ENCODE data around the gene CT45A6.
"Not testable (repeated sequence)": the region's sequence is repeated elsewhere in the genome, so short reads cannot be mapped to it uniquely, and the experiment has no call there.

CT45A6 gene, protein sequence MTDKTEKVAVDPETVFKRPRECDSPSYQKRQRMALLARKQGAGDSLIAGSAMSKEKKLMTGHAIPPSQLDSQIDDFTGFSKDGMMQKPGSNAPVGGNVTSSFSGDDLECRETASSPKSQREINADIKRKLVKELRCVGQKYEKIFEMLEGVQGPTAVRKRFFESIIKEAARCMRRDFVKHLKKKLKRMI

GRCh38 chrX:135802687-135803086 is at the start of gene CT45A6:
Gene CT45A6 (minus strand): TSS chrX:135802787. CDS start chrX:135798993, 3,794 bp downstream.
- not testable (repeated sequence) for DNase-seq

DNA sequence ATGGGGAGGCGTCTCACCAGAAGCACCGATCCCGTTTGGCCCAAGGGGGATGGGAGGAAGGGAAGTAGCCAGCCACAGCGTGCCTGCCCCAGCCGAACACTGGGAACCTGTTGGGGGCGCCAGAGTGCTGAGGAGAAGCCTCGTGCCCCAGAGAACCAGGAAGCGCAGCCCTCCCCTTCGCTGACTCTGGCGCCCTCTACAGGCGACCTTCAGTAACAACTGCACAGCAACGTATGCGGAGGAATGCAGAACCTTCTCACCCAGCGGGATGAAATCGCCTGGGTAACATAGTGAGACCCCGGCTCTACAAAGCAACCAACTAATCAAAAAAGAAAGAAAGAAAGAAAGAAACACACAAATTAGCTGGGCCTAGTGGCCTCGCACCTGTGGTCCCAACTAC is 34.6 kb upstream of the CT45A6 start, which contains the start of gene CT45A7:
CT45A7 (minus strand) TSS at position 101 of the 400 bp plus-strand sequence. CDS start 3,747 bp downstream, outside the sequence.
- not testable (repeated sequence) for DNase-seq

DNA sequence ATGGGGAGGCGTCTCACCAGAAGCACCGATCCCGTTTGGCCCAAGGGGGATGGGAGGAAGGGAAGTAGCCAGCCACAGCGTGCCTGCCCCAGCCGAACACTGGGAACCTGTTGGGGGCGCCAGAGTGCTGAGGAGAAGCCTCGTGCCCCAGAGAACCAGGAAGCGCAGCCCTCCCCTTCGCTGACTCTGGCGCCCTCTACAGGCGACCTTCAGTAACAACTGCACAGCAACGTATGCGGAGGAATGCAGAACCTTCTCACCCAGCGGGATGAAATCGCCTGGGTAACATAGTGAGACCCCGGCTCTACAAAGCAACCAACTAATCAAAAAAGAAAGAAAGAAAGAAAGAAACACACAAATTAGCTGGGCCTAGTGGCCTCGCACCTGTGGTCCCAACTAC is 17.3 kb upstream of the CT45A6 start, which contains the start of gene CT45A2:
CT45A2 (minus strand) TSS at position 101 of the 400 bp plus-strand sequence. CDS start 3,747 bp downstream, outside the sequence.
- DNase-seq, result not testable (repeated sequence)

DNA sequence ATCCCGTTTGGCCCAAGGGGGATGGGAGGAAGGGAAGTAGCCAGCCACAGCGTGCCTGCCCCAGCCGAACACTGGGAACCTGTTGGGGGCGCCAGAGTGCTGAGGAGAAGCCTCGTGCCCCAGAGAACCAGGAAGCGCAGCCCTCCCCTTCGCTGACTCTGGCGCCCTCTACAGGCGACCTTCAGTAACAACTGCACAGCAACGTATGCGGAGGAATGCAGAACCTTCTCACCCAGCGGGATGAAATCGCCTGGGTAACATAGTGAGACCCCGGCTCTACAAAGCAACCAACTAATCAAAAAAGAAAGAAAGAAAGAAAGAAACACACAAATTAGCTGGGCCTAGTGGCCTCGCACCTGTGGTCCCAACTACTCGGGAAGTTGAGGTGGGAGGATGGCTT is 17.2 kb downstream of the CT45A6 start, which contains the start of gene CT45A5:
CT45A5 (minus strand) TSS at position 101 of the 400 bp plus-strand sequence. CDS start 3,774 bp downstream, outside the sequence.
- not testable (repeated sequence) for DNase-seq

DNA sequence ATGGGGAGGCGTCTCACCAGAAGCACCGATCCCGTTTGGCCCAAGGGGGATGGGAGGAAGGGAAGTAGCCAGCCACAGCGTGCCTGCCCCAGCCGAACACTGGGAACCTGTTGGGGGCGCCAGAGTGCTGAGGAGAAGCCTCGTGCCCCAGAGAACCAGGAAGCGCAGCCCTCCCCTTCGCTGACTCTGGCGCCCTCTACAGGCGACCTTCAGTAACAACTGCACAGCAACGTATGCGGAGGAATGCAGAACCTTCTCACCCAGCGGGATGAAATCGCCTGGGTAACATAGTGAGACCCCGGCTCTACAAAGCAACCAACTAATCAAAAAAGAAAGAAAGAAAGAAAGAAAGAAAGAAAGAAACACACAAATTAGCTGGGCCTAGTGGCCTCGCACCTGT is 34.5 kb downstream of the CT45A6 start, which contains the start of gene CT45A3:
CT45A3 (minus strand) TSS at position 101 of the 400 bp plus-strand sequence. CDS start 3,747 bp downstream, outside the sequence.
- DNase-seq, result not testable (repeated sequence)

- not testable (repeated sequence) for DNase-seq
These were observed 57.8 kb downstream of the CT45A6 start for GRCh38 chrX:135744739-135745138.
